Right atrium auricular region (tissue), 2 donors: ENCODE measurements around the gene MRPL46. TPM values are rescaled to one million over a fixed set of nuclear protein-coding genes. Genes with fewer than 3 reads are reported as not detected.

Experiments used
- DNase-seq: peaks from one replicate; pipeline ENCODE4 v3.0.0-alpha.2; 2019; ENCODE audit warnings: low spot score
- H3K27ac ChIP-seq, 2 donors: fragments of 200-600 bp; sonication (generic); 1 replicate in 1 of 2; 2 replicates in 1 of 2; pipeline ENCODE4 v1.5.1; 2016 to 2019
- H3K27me3 ChIP-seq, 2 donors: fragments of 200-600 bp; sonication (generic); one replicate each; pipeline versions ENCODE4 v1.5.1 to v1.6.0; 2017 to 2019
- H3K36me3 ChIP-seq: fragments of 200-600 bp; sonication (generic); one replicate; pipeline ENCODE4 v1.5.1; 2016
- H3K4me1 ChIP-seq, 2 donors: fragments of 200-600 bp; sonication (generic); one replicate each; pipeline versions ENCODE4 v1.5.1 to v1.6.0; 2017 to 2019
- H3K4me3 ChIP-seq, 2 donors: fragments of 200-600 bp; sonication (generic); 1 replicate in 1 of 2; 2 replicates in 1 of 2; pipeline ENCODE4 v1.5.1; 2017 to 2019; ENCODE audit warnings: mild to moderate bottlenecking in 1 of 2, moderate library complexity in 1 of 2
- H3K9me3 ChIP-seq, 2 donors: fragments of 200-600 bp; sonication (generic); one replicate each; pipeline ENCODE4 v1.5.1; 2019
- total RNA-seq, 2 donors: library from RNA; depleted of rRNA; stranded (reverse); fragments of >200 nt; gene quantifications; one replicate each; pipeline ENCODE4 v1.1.0, GENCODE V29; 2016
- TF ChIP-seq, protein P1 (sequence below), 2 donors: fragments of 200-600 bp; sonication (generic); IDR thresholded peaks; one replicate each; pipeline ENCODE4 v1.5.1; 2019; ENCODE audit warnings: antibody characterized with exemption in 2 of 2

Gene MRPL46
- total RNA-seq, 2 donors from 2014 or later: 26.1 to 43.5 TPM

DNA sequence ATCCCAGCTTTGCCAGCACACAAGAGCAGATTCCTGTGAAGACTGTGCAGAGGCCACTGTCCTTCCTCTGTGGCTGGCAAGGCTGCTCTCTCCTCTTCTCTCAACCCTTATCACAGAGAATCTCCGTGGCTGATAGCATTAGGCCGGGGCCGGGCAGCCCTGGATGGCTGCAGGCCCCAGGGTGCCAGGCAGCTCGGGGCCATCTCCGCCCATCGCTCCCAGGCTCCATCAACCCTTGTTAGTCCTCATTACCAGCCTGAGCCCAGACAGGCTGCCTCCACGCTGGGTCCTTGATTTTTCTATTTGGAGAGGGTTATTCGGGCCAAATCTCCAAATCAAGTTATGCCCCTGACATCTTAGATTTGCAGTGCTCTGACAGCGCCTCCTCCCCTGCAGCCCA is 39.1 kb downstream of the MRPL46 start:
- H3K9me3 ChIP-seq: no peaks in the 10 kb centered on the region
- no peak for DNase-seq
- H3K4me1 ChIP-seq: no peaks in the 10 kb centered on the region
- no peak overlapping the region for H3K4me3 ChIP-seq
- H3K27ac ChIP-seq: no peak overlapping the region
- H3K27me3 ChIP-seq: no peaks in the 10 kb centered on the region
- TF ChIP-seq, protein P1, sequence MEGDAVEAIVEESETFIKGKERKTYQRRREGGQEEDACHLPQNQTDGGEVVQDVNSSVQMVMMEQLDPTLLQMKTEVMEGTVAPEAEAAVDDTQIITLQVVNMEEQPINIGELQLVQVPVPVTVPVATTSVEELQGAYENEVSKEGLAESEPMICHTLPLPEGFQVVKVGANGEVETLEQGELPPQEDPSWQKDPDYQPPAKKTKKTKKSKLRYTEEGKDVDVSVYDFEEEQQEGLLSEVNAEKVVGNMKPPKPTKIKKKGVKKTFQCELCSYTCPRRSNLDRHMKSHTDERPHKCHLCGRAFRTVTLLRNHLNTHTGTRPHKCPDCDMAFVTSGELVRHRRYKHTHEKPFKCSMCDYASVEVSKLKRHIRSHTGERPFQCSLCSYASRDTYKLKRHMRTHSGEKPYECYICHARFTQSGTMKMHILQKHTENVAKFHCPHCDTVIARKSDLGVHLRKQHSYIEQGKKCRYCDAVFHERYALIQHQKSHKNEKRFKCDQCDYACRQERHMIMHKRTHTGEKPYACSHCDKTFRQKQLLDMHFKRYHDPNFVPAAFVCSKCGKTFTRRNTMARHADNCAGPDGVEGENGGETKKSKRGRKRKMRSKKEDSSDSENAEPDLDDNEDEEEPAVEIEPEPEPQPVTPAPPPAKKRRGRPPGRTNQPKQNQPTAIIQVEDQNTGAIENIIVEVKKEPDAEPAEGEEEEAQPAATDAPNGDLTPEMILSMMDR (IDR thresholded peaks at IDR 0.05): no peak
- H3K36me3 ChIP-seq: no peaks in the 10 kb centered on the region

- H3K4me3 ChIP-seq: no peak overlapping the region
Observed at GRCh38 chr15:88426304-88426703, 40.9 kb downstream of the MRPL46 start.

DNA sequence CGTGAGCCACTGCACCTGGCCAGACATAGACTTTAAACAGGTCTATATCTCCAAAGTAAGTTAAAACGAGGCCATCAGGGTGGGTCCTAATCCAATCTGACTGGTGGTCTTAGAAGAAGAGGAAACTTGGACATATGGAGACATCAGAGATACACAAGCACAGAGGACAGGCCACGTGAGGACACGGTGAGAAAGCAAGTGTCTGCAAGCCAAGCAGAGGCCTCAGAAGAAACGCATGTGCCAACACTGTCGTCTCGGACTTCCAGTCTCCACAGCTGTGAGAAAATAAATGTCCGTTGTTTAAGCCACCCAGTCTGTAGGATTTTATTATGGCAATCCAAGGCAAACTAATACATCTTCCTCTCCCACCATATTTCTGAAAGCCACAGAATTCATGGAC is 43.9 kb downstream of the MRPL46 start:
- Histone ChIP-seq H3K36me3 (no peaks in the 10 kb centered on the region), H3K4me1 (no peaks in the 10 kb centered on the region), H3K27ac (no peak overlapping the region), H3K4me3 (no peak overlapping the region), H3K27me3 (no peaks in the 10 kb centered on the region), H3K9me3 (no peaks in the 10 kb centered on the region)
- TF ChIP-seq, protein P1 (IDR thresholded peaks at IDR 0.05): no peak
- no peak for DNase-seq

More at GRCh38 chr15:88426304-88426703, 40.9 kb downstream of the MRPL46 start:
- DNase-seq: no peak
- TF ChIP-seq, protein P1 (IDR thresholded peaks at IDR 0.05): no peak
- Histone ChIP-seq H3K27me3 (no peaks in the 10 kb centered on the region), H3K4me1 (no peaks in the 10 kb centered on the region), H3K9me3 (no peaks in the 10 kb centered on the region), H3K27ac (no peak overlapping the region), H3K36me3 (no peaks in the 10 kb centered on the region)

DNA sequence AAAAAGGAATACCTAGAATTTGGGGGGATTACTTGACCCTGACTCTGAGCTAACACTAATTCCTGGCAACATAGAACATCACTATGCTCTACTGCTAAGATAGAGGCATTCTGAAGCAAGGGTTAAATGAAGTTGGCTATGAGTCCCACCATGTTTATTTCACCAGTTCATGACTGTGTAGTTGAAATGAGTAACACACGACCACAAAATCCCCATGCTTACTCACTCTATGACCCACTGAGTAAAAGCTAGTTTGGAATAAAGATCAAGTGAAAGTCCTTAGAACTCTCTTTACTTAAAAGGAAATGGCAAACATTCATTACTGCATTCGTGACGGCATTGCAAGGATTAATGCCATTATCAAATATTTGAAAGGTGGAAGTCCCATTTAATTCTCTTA is 47.4 kb downstream of the MRPL46 start:
- no peaks in the 10 kb centered on the region for H3K4me1 ChIP-seq
- H3K4me3 ChIP-seq: no peak overlapping the region
- no peak for DNase-seq
- H3K36me3 ChIP-seq: no peaks in the 10 kb centered on the region
- TF ChIP-seq, protein P1 (IDR thresholded peaks at IDR 0.05): no peak
- H3K9me3 ChIP-seq: no peaks in the 10 kb centered on the region
- no peaks in the 10 kb centered on the region for H3K27me3 ChIP-seq
- H3K27ac ChIP-seq: no peak overlapping the region

Other genes starting within 250 kb of the MRPL46 start
- gene NTRK3, start 210.6 kb downstream of the MRPL46 start, total RNA-seq: 1 to 10 TPM; 1.5 to 4.5 TPM
- gene MRPS11, start 320 bp upstream of the MRPL46 start, total RNA-seq: 10 to 100 TPM; 29.3 to 47.5 TPM
- gene DET1, start 79.3 kb upstream of the MRPL46 start, total RNA-seq: 1 to 10 TPM; 5.1 to 8.7 TPM
- gene AEN, start 154.0 kb upstream of the MRPL46 start, total RNA-seq: 1 to 10 TPM; 5.1 to 8.0 TPM
- 10 to 100 TPM in 1 of 2 donors, 1 to 10 TPM in 1; 2.3 to 11.1 TPM for gene ISG20, start 171.6 kb upstream of the MRPL46 start, total RNA-seq